ENCODE results near the gene RAD1.

Gene RAD1

DNA sequence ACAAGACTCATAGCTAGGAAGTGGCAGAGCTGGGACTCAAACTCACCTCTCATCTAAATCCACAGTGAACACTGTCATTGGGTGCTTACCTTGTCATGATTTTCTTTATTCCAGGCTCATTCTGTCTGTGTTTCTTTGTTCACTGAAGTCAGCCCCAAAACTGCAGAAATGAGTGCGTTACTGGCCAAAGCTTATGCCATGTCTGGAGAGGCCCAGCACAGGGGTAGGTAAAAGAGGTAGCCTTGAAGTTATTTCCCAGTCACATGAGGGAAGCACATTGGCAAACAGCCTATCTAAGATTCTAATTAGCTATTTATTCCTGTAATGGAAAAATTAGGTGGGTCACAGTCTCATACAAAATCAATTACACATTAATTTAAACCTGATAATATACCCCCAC, 46.5 kb downstream of the RAD1 start (continued):
- TF ChIP-seq ZNF366 (tag by site-specific recombination; conservative IDR thresholded peaks at IDR 0.05) (no peak), ZNF23 (tag by site-specific recombination; IDR thresholded peaks at IDR 0.05; ENCODE audit: borderline replicate concordance) (no peak), ZNF549 (tag by site-specific recombination; IDR thresholded peaks at IDR 0.05) (no peak), ZNF792 (tag by site-specific recombination; IDR thresholded peaks at IDR 0.05) (no peak), SP3 (tag by site-specific recombination; IDR thresholded peaks at IDR 0.05) (no peak), ZNF302 (tag by site-specific recombination; IDR thresholded peaks at IDR 0.05; ENCODE audit: low read depth) (no peak), ZNF354C (tag by site-specific recombination; IDR thresholded peaks at IDR 0.05; ENCODE audit: borderline replicate concordance, low read depth) (no peak)
- TF ChIP-seq, protein P1, sequence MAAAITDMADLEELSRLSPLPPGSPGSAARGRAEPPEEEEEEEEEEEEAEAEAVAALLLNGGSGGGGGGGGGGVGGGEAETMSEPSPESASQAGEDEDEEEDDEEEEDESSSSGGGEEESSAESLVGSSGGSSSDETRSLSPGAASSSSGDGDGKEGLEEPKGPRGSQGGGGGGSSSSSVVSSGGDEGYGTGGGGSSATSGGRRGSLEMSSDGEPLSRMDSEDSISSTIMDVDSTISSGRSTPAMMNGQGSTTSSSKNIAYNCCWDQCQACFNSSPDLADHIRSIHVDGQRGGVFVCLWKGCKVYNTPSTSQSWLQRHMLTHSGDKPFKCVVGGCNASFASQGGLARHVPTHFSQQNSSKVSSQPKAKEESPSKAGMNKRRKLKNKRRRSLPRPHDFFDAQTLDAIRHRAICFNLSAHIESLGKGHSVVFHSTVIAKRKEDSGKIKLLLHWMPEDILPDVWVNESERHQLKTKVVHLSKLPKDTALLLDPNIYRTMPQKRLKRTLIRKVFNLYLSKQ (tag by site-specific recombination; IDR thresholded peaks at IDR 0.05; ENCODE audit: borderline replicate concordance), result no peak
- TF ChIP-seq, protein P2, sequence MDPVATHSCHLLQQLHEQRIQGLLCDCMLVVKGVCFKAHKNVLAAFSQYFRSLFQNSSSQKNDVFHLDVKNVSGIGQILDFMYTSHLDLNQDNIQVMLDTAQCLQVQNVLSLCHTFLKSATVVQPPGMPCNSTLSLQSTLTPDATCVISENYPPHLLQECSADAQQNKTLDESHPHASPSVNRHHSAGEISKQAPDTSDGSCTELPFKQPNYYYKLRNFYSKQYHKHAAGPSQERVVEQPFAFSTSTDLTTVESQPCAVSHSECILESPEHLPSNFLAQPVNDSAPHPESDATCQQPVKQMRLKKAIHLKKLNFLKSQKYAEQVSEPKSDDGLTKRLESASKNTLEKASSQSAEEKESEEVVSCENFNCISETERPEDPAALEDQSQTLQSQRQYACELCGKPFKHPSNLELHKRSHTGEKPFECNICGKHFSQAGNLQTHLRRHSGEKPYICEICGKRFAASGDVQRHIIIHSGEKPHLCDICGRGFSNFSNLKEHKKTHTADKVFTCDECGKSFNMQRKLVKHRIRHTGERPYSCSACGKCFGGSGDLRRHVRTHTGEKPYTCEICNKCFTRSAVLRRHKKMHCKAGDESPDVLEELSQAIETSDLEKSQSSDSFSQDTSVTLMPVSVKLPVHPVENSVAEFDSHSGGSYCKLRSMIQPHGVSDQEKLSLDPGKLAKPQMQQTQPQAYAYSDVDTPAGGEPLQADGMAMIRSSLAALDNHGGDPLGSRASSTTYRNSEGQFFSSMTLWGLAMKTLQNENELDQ (tag by site-specific recombination; IDR thresholded peaks at IDR 0.05; ENCODE audit: low read depth), result no peak
- TF ChIP-seq, protein P3, sequence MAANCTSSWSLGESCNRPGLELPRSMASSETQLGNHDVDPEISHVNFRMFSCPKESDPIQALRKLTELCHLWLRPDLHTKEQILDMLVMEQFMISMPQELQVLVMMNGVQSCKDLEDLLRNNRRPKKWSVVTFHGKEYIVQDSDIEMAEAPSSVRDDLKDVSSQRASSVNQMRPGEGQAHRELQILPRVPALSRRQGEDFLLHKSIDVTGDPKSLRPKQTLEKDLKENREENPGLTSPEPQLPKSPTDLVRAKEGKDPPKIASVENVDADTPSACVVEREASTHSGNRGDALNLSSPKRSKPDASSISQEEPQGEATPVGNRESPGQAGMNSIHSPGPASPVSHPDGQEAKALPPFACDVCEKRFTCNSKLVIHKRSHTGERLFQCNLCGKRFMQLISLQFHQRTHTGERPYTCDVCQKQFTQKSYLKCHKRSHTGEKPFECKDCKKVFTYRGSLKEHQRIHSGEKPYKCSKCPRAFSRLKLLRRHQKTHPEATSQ (tag by site-specific recombination; IDR thresholded peaks at IDR 0.05), result no peak

DNA sequence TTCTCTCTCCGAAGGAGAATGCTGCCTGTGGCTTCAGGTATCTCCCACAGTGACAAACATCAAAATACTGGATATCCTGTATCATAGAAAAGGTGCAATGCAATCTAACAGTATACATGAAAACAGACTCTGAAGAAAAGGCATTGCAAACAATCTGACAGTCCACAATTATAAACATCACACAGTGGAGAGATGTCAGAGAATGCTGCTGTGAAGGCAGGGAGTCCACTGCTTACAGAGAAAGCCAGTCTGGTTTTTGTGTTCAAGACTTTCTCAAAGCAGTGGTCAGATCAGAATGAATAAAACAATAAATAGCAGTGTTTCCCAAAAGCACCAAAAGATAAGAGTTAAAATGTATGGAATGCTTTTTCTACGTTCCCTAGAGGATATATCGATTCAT, 47.6 kb downstream of the RAD1 start:
- ChIA-PET CTCF (interaction anchor here (0.6 to 1.5 kb wide), 2 partner anchors 19 to 36 kb away, joined by 3 to 4 read pairs; no protein-coding TSS in a partner anchor), POLR2A (interaction anchor here (1.1 to 2.0 kb wide), 2 partner anchors 29 to 48 kb away, joined by 4 to 6 read pairs; partner anchors contain the start of genes BRIX1, RAD1 and TTC23L)
- Histone ChIP-seq H3K4me1 (ENCODE audit: control insufficient read depth, insufficient read depth, low read length) (peaks cover 7% of the 10 kb centered on the region; the same call in 1 of the 2 replicates), H3K27ac (ENCODE audit: extremely low read depth, low read depth, low read length) (no peak overlapping the region), H3K4me3 (ENCODE audit: low read depth, low read length) (no peak overlapping the region), H3K9me3 (ENCODE audit: control insufficient read depth, insufficient read depth, low read depth, low read length) (no peaks in the 10 kb centered on the region), H3K36me3 (ENCODE audit: control insufficient read depth in 2 of 2, insufficient read depth in 1 of 2, low read length in 2 of 2) (no peaks in the 10 kb centered on the region)
- TF ChIP-seq, protein P4, sequence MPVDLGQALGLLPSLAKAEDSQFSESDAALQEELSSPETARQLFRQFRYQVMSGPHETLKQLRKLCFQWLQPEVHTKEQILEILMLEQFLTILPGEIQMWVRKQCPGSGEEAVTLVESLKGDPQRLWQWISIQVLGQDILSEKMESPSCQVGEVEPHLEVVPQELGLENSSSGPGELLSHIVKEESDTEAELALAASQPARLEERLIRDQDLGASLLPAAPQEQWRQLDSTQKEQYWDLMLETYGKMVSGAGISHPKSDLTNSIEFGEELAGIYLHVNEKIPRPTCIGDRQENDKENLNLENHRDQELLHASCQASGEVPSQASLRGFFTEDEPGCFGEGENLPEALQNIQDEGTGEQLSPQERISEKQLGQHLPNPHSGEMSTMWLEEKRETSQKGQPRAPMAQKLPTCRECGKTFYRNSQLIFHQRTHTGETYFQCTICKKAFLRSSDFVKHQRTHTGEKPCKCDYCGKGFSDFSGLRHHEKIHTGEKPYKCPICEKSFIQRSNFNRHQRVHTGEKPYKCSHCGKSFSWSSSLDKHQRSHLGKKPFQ (tag by site-specific recombination; IDR thresholded peaks at IDR 0.05), result no peak
- TF ChIP-seq ZNF629 (tag by site-specific recombination; IDR thresholded peaks at IDR 0.05) (no peak), ZNF426 (tag by site-specific recombination; IDR thresholded peaks at IDR 0.05) (no peak), ZNF600 (tag by site-specific recombination; IDR thresholded peaks at IDR 0.05) (no peak), ZNF621 (tag by site-specific recombination; IDR thresholded peaks at IDR 0.05) (no peak), ZNF404 (tag by site-specific recombination; IDR thresholded peaks at IDR 0.05) (no peak), ZNF121 (tag by site-specific recombination; IDR thresholded peaks at IDR 0.05) (no peak), SCRT1 (tag by site-specific recombination; IDR thresholded peaks at IDR 0.05; ENCODE audit: borderline replicate concordance) (no peak)
- TF ChIP-seq, protein P5, sequence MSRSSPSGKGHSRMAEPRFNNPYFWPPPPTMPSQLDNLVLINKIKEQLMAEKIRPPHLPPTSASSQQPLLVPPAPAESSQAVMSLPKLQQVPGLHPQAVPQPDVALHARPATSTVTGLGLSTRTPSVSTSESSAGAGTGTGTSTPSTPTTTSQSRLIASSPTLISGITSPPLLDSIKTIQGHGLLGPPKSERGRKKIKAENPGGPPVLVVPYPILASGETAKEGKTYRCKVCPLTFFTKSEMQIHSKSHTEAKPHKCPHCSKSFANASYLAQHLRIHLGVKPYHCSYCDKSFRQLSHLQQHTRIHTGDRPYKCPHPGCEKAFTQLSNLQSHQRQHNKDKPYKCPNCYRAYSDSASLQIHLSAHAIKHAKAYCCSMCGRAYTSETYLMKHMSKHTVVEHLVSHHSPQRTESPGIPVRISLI (tag by site-specific recombination; IDR thresholded peaks at IDR 0.05), result no peak
- TF ChIP-seq, protein P6, sequence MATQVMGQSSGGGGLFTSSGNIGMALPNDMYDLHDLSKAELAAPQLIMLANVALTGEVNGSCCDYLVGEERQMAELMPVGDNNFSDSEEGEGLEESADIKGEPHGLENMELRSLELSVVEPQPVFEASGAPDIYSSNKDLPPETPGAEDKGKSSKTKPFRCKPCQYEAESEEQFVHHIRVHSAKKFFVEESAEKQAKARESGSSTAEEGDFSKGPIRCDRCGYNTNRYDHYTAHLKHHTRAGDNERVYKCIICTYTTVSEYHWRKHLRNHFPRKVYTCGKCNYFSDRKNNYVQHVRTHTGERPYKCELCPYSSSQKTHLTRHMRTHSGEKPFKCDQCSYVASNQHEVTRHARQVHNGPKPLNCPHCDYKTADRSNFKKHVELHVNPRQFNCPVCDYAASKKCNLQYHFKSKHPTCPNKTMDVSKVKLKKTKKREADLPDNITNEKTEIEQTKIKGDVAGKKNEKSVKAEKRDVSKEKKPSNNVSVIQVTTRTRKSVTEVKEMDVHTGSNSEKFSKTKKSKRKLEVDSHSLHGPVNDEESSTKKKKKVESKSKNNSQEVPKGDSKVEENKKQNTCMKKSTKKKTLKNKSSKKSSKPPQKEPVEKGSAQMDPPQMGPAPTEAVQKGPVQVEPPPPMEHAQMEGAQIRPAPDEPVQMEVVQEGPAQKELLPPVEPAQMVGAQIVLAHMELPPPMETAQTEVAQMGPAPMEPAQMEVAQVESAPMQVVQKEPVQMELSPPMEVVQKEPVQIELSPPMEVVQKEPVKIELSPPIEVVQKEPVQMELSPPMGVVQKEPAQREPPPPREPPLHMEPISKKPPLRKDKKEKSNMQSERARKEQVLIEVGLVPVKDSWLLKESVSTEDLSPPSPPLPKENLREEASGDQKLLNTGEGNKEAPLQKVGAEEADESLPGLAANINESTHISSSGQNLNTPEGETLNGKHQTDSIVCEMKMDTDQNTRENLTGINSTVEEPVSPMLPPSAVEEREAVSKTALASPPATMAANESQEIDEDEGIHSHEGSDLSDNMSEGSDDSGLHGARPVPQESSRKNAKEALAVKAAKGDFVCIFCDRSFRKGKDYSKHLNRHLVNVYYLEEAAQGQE (tag by site-specific recombination; IDR thresholded peaks at IDR 0.05), result no peak
